ENCODE measurements around the gene HMX1.

Gene HMX1

DNA sequence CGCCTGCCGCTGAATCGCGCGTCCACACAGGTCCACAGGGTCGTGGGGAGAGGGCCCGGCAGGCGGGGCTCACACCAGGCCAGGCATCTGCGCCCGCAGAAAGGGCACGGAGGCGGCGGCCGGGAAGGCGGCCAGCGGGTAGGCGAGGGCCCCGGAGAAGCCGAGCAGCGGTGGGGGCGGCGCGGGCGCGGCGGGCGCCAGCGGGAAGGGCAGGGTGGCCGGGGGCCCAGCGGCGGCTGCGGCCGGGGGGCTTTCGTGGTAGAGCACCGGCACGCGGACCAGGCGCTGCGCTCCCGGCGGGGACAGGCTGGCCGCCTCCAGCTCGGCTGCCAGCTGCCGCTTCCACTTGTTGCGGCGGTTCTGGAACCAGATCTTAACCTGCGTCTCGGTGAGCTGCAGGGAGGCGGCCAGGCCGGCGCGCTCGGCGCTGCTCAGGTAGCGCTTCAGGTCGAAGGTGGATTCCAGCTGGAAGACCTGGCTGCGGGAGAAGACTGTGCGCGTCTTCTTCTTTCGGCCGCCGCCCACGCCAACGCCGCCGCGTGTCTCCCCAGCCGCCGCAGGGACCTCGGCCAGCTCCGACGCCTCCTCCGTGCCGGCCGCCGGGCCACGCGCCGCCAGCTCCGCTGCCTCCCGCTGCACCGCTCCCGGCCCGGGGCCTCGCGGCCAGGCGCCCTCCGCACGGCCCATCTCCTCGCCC lies 3.9 kb downstream of the HMX1 start:
- FAIRE-seq: no peak

DNA sequence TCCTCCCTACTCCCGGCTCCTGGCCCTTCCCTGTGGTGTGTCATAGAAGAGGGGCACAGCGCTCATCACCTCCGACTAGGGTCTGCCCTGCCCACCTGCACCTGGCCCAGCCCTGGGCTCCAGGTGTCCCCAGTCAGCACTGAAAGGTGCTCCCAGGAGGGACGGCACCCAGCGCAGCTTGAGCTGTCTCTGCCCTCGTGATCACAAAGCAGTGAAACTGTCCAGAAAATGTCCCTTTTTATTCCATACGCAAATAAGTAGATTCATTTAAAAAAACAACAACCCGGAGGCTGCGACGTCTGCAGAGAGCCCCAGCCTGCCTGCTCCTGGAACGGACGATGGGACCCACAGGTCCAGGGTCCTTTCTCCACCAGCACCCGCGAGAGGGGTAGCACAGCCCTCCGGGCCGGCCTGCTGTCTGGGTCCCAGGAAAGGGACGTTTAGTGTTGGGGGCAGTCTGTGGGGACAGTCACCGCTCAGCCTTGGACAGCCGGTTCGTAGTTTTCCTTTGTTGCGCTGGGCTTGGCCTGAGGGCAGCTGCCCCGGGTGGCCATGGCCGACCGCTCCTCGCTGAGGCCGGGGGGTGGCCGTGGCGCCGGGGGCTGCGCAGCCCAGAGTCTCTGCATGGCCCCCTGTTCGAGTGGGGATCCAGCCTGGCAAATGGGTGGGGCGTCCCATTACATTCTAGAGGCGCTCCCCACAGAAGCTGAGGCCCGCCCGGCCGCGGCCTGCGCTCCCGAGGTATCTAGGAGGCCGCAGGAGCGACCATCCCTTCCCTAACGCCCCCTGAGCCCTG lies 4.6 kb downstream of the HMX1 start:
- FAIRE-seq: no peak

DNA sequence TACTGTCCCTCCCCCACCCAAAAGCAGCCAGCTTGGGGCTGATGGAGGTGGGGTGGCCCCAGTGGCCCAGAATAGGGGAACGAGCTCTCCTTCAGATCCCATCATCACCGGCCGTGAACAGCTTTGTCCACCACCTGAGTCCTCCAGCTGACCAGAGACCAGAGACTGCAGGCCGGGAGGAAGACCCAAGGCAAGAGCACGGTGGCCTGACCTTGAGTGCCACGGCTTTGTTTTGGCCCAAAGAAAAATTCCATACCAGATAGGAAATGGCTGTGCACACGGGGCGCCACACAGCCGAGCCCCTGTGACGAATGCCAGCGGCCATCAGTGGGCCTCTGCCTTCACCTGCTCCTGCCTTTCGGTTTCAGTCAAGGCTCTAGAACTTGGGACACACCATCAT lies 5.2 kb downstream of the HMX1 start:
- FAIRE-seq: no peak

DNA sequence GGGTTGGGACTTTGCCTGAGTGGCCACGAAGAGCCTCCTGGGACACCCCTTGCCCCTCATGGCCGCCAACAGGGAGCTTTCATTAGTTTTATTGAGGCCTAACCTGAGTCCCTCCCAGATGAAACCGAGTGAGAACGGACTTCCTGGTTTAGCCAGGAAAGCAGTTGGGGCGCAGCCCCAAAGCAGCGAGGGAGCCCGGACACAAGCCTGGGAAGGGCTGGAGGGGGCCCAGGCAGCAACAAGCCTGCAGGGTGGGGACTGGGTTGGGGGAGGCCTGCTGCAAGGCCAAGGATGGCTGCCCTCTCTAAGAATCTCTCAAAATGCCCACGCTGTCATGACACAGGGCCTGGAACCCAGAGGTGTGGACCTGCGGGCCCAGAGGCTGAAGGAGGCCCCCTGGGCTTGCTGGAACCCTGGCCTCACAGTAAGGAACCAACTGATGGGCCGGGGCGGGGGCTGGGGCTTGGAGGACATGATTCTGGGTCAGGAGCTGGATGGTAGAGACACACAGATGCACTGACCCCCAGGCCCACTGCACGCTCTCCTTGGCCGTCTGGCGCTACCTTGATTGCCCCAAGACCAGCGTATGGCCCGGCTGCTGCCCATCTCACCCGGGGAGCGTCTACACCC lies 5.8 kb downstream of the HMX1 start:
- FAIRE-seq: no peak

DNA sequence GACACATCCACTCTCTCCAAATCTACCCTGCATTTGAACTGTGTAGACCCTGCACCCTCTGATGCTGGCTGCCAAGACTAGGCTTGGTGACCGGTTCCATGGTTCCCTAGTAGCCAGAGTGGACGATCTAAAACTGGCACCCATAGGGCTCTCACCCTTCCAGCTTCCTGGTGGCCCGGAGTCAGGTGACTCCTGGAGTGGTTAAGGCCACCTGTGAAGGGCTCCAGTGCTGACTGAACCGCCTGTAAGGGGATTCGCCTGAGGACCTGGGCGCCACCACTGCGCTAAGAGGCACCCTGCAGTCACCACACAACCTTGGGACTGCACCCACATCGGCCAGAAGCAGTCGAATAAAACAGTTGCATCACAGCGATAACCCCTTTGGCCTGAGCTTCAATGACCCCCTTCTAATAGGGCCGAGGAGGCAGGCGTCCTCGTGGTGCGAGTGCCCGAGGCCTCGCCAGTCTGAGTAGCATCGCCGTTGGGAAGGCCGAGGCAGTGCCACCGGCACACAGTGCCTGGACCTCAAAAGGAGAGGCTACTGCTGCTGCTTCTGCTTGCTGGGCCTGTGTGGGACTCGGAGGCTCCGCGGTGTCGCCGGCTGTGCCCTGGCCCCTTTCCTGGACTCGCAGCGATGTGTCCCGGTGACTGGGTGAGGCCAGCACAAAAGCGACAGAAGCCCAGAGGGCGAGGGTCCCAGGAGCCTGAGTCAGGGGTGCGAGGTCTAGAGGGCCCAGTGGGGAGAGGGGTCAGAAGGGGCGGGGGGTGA lies 6.5 kb downstream of the HMX1 start:
- no peak for FAIRE-seq

DNA sequence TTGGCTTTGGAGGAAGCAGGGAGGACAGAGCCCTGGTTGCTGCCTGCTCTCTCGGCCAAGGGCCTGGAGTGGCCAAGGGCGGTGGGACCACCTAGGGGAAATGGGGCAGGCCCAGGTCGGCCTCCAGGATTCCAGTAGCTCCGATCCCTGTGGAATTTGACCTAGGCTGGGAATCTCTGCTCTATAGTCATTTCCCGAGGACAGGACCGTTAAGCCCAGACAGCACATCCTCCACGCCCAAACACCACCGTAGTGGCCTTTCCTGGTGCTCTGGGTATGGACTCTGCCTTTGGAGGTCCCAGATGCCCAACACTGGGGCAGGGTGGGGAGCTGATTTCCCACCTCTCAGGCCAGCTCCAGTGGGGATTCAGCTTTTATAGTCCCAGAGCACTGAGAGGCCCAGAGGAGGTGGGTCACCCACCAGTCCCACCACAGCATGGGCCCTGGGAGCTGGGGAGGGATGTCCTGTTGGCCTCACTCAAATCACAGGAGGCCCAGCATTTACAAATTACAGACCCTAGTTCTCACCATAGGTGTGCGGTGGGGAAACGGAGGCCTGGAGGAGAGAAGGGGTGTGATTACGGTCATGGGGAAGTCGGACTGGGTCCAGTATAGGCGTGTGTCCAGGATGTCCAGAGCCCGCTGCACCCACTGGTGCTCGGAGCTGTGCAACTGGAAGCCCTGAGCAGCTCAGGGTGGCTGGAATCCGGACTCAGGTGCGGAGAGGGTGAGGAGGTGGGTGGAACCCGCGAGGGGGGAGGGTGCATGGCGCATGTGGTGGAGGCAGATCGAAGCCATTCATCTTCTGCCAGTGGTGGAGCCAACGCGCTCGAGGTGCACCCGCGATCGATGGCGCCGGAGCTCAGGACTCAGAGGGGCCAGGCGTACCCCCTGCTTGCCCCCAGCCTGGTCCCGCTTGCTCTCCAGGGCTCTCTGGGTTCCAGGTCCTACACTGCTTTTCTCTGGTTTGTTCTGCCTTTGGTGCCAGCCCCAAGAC lies 7.7 kb downstream of the HMX1 start:
- FAIRE-seq: no peak

DNA sequence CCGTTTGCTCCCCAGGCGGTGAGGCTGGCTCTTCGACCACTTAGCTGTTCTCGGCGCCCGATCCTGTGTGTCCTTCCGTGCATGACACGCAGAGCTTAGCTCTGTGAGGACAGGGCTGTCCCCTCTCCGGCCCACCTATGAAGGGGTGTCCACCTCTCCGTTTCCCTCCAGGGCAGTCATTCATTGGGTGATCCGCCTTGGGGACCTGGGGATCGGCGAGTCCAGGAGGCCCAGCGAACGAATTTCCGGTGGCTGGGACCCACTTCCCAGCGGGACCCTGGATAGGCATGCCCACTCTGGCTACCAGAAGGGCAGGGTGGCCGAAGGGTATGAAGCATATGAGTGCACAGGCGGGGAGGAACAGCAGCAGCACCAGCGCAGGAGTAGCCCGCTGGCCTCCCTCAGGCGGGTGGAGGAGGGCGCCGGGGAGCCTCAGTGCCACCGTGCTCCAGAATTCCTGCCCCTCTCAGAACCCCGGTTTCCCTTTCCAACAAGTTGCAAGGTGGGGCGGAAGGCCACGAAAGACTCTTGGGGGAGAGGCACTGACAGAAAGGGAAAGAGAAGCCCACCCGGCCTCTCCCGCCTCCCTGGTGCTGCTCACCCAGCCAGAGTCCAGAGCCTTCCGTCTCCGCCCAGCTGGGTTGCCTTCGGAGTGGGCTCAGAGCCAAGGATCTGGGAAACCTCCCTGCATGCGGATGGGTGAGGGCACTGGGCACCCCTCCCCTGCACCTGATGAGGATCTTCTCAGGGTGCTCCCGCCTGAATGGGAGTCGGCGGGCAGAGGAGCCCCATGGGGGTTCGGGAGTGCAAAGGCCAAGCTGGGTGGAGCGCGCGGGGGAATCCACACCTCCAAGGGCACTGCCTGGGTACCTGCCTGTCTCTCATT lies 8.6 kb downstream of the HMX1 start:
- no peak for FAIRE-seq

DNA sequence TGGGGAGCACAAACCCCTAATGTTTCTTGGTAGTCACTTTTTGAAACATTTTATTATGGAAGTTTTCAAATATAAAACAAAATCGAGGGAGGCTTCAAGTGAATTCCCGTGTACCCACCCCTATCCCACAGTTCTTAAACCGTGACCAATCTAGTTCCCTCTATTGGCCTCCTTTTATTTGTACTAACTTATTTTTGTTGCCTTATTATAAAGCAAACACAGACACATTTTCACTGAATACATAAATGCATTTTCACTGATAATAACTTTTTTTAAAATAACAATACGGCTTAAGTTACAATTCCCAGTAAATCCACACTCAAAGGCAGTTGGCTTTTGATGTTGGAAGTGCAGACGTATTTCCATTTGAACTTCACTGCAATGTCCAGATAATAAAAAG lies 9.3 kb downstream of the HMX1 start:
- FAIRE-seq: no peak

DNA sequence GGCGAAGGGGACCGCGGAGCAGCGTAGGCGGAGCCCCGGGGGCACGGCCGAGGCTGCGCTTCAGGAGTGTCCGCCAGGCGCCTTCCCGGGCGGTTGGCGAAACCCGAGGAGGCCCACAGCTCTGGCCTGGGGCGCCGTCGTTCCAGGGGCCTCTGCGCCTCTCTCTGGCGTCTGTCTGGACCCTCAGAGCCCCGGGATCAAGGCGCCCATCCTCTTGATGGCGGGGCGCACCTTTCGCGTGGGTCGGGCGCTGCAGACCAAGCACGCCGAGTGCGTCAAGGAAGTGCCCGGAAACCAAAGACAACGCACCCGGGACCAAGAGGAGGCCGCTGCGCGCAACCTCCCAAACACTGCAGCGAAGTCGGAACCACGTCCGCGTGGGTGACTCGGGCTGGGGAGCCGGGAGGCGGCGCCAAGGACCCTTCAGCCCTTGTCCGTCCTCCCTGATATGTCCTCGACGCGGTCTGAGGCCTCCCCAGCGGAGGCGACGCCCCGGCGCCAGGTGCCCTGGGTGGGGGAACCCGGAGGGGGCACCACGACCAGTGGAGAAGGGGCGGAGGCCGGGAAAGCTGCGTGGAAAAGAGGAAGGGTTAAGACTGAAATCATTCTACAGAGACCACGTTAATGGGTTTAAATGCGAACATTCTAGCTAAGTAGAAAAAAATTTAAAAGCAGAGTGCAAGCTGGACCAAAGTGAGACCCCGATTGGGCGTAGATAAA lies 9.9 kb downstream of the HMX1 start:
- no peak for FAIRE-seq

DNA sequence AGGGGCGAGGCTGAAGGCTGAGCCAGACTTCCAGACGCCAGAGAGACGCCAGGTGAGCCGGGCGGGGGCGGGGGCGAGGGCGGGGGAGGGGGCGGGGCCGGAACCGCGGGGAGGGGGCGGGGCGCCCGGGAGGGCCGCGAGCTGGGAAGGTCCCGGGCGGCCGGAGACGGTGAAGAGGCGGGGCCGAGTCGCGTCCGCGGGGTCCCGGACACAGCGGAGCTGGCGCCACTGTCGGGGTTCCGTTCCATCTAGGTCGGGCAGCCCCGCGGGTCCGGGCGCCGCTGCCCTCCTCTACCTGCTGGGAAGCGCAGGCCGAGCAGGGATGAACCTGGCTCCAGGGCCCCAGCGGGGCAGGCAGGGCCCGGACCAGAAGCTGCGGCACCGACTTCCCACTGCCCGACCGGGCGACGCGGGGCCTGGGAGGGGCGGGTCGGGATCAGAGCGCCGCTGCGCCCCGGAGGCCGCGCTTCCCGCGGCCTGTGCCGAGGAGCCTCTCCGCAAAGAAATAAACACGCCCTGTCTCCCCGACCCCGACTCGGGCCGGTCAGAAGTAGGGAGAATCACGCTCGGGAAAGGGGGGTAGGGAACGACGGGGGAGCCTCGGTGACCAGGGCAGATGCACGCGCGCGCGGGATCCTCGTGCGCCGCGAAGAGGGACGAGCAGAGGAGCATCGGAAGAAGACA lies 10.6 kb downstream of the HMX1 start:
- no peak for FAIRE-seq

DNA sequence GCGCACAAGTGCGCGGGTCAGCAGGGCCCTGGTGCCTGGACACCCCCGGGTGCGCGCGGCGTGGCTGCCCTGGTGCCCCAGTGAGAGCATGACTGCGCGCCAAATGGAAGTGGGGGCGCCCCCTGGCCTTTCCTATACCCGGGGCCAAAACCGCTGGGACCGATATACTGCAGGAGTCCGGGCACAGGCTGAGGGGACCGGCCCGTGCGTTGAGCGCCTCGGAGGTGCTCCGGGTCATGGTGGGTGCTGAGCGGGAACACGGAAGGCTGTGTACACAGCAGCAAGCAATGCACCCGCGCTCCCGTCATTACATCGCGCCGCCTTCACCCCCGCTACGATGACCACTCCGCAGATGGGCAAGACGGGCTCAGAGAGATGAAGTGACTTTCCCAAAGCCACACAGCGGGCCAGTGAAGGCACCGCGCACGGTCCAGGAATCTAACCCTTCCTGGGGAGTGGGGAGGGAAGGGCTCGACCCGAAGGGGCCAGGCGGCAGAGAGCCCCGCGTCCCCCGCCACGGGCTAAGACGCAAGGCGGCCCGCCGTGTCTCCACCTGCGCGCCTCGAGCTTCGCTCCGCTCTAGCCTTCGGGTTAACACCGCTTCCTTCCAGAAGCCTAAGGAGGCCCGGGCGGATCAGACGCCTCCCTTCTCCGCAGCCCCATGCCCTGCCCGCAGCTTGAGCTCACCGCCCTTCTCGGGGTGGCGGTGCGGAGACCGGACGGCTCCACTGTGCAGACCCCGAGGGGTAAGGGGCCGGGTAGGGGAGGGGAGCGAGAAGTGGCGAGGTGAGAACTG lies 11.3 kb downstream of the HMX1 start:
- FAIRE-seq: no peak

DNA sequence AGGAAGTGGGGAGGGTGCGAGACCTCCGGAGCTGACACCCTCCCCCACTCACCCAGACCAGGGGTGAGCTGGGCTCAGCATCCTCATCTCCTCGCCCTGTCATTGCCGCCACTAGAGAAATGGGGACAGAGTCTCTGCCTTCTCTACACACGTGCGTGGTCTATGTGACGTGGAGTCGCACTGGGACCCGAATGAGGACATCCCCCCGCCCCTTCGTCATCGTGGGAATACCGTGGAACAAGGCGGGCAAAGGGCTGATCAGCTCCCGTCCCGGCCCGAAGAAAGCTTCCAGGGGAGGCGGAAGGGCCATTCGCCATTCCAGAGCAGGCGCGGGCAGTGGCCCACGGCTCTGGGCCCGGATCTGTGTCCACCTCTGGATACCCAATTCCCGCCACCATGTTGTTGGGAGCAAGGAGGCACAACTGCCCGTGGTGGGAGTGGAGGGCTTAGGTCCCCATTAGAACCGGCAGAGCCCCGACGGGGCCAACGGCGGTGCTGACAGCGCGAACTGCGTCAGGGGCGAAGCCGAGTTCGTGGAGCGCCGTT lies 12.0 kb downstream of the HMX1 start:
- no peak for FAIRE-seq

DNA sequence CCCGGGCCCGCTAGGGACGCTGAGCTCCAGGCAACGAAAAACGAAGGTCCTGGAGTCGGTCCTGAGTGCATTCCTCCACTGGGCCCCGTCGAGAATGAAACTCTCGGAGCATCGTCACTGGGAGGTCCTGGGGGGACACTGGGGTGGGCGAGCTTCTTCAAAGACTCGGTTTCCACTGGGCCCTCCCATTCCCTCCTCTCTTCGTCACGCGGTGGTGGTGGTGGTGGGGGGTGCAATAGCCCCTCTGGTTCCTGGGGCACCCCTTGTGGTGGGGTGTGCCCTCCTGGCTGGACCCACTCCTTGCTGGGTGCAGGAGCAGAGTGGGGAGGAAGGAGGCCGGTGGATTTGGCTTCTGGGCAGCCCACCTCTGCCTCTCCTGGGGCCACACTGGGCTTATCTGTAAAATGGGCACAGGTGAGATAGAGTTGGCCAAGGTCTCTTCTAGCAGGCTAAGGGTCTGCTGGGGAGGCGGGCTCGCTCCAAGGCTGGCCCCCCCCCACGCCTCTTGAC lies 12.9 kb downstream of the HMX1 start:
- no peak for FAIRE-seq

DNA sequence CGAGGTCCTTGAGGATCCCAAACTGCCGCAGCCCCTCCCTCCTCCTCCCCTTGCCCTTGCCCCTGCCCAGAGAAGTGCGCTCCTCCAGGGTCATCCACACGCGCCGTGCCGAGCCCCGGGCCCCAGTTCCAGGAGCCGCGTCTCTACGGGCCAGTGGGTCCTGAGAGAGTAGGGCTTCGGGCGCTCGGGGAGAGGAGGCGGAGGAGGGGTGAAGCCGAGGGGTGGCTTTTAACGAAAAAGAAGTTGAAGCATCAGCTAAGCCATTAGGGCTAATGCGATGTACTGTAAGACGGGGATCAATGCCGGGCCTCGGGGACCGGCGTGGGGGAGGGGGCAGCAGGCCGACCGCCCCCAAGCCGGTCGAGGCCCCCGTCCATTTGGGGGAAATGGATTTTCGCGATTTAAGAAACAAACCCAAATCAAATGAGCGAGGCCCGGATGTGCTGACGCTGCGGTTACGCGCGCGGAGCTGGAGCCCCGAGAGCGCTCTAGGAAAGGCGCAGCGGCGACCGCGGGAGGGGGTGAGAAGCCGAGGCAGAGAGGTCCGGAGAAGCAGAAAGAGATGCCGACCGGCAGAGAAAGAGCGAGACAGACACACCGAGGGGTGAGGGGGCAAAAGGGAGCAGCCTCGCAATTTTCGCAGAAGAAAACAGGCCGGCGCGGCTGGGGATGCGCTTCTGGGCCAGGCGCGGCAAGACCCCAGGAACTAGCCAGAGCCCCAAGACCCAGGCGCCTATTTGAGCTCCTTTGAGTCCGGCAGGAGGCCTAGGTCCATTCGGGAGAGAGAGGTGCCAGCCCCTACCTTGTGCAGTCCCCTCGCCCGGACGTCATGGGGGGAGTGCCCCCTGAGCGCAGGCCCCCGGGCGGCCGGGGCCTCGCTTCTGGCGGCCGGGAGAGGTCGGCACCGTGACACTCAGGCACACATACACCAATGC lies 13.6 kb downstream of the HMX1 start:
- no peak for FAIRE-seq

DNA sequence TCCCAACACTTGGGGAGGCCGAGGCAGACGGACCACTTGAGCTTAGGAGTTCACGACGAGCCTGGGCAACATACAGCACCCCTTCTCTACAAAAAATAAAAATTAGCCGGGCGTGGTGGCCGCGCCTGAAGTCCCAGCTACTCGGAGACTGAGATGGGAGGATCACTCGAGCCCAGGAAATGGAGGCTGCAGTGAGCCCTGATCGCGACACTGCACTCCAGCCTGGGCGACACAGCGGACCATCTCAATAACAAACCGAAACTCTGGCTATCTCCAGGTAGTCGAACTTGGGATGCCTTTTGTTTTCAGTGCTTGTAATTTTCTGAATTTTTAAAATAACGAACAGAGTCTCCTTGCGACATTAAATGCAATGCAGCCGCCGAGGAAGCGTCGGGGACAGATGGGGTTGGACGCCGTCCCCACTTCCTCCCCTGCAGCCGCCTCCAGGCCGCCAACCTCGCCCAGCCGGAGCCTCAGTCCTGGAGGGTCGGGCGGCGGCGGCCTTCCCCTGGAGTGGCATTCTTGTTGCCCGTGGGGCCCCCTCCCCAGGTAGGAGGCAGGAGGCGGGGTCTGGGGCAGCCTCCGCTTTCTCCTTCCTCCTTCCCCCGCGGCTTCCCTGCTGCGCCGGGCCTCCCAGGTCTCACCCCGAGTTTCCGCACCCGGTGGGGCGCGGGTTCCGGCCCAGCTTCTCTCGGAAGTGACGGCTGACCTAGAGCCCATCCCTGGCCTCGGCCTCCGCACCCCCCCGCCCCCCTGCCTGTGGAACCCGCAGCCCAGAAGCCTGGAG lies 14.6 kb downstream of the HMX1 start:
- no peak for FAIRE-seq

DNA sequence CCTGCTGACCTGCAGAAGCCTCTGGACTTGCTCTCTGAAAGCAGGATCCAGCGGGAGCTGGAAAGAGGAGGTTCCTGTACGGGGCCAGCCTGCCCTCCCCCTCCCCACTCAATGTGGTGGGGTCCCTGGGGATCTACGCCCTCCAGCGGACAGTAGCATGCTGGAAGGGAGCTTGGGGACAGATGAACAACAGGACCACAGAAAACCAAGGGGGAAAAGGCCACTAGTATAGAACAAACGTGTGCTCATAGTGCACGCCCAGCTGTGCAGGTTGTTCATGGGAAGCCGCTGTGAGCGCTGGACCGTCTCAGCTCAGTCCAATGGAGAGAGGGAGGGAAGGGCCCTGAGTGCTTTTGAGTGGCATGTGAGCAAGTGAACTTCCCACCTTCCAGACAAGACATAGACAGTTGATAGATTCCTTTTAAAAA lies 15.8 kb downstream of the HMX1 start:
- FAIRE-seq: no peak

Data from islet of Langerhans (tissue), 1 donor.